ENCODE measurements around the gene PRPSAP2. TPM values are rescaled to one million over a fixed set of nuclear protein-coding genes. Genes with fewer than 3 reads are reported as not detected.

The PRPSAP2 gene
- total and polyA plus RNA-seq, 2 of the 8 experiments (the other 6 are each of a cell fraction or from before 2014, with no cell fraction given), result 28.7 to 50.5 TPM

- no peak for TF ChIP-seq CTCF (IDR thresholded peaks at IDR 0.05; ENCODE audit: control extremely low read depth in 1 of 3, insufficient read depth in 1 of 3, low read depth in 1 of 3, low read length in 3 of 3)
- no peak for TF ChIP-seq SUZ12 (IDR thresholded peaks at IDR 0.05; ENCODE audit: low read length)
- no peak for TF ChIP-seq RAD21 (IDR thresholded peaks at IDR 0.05 in 1 of 2, conservative IDR thresholded peaks at IDR 0.05 in 1 of 2; ENCODE audit: low read depth in 2 of 2, low read length in 2 of 2)
- TF ChIP-seq CEBPB (IDR thresholded peaks at IDR 0.05; ENCODE audit: low read depth, low read length), result no peak
Measured at GRCh38 chr17:18957831-18958230, 99.9 kb downstream of the PRPSAP2 start (continued).

All from H1 (cell line).